GM12864 (cell line): Measurements from ENCODE around the gene ADAM8.

Source experiments
- DNase-seq: peaks from one replicate; pipeline ENCODE4 v3.0.0-alpha.2; 2011; ENCODE audit warnings: low read depth
- H3K4me3 ChIP-seq: 2 replicates; pipeline ENCODE4 v1.5.1; 2011; ENCODE audit warnings: mild to moderate bottlenecking, low read depth, low read length, control low read depth
- CTCF ChIP-seq: IDR thresholded peaks from 2 replicates; pipeline ENCODE4 v1.5.1; 2011; ENCODE audit warnings: low read depth, mild to moderate bottlenecking, moderate library complexity, low read length, control low read depth, inconsistent platforms; ENCODE audit errors: missing control alignments

ADAM8 gene

GRCh38 chr10:133299738-133300137 is 23.1 kb upstream of the ADAM8 start:
- TF ChIP-seq CTCF = no peak
- DNase-seq = no peak
- H3K4me3 ChIP-seq = no peak overlapping the region

GRCh38 chr10:133299224-133299623 is 22.6 kb upstream of the ADAM8 start:
- no peak for DNase-seq
- no peak overlapping the region for H3K4me3 ChIP-seq
- no peak for TF ChIP-seq CTCF

GRCh38 chr10:133298466-133298865 is 21.8 kb upstream of the ADAM8 start:
- TF ChIP-seq CTCF = no peak
- no peak for DNase-seq
- no peak overlapping the region for H3K4me3 ChIP-seq

- no peak overlapping the region for H3K4me3 ChIP-seq
- DNase-seq = no peak
- no peak for TF ChIP-seq CTCF
These were observed 20.8 kb upstream of the ADAM8 start for GRCh38 chr10:133297504-133297903.

GRCh38 chr10:133295426-133296320 is 19.0 kb upstream of the ADAM8 start:
- TF ChIP-seq CTCF = no peak
- no peak overlapping the region for H3K4me3 ChIP-seq
- DNase-seq = no peak

GRCh38 chr10:133294189-133294588 is 17.5 kb upstream of the ADAM8 start:
- DNase-seq = no peak
- TF ChIP-seq CTCF = no peak
- H3K4me3 ChIP-seq = no peak overlapping the region

- no peak for TF ChIP-seq CTCF
- no peak for DNase-seq
- H3K4me3 ChIP-seq = no peak overlapping the region
These were observed 17.1 kb upstream of the ADAM8 start for GRCh38 chr10:133293810-133294119.
